GM12875 (cell line): ENCODE measurements around the gene TRIO.

Source experiments
- H3K4me3 ChIP-seq: one replicate; pipeline ENCODE4 v1.5.1; 2011; ENCODE audit warnings: low read depth, low read length, control low read depth
- CTCF ChIP-seq: IDR thresholded peaks from 2 replicates; pipeline ENCODE4 v1.5.1; 2011; ENCODE audit warnings: low read depth, mild to moderate bottlenecking, control low read depth, inconsistent platforms, low read length, moderate library complexity, borderline replicate concordance; ENCODE audit not compliant: insufficient read depth

Gene TRIO

GRCh38 chr5:14400611-14401010 lies 257.5 kb downstream of the TRIO start:
- no peak overlapping the region for H3K4me3 ChIP-seq
- TF ChIP-seq CTCF: no peak

- no peak for TF ChIP-seq CTCF
- no peak overlapping the region for H3K4me3 ChIP-seq
These were observed 258.5 kb downstream of the TRIO start for GRCh38 chr5:14401639-14402038.

GRCh38 chr5:14402424-14402823 lies 259.3 kb downstream of the TRIO start:
- TF ChIP-seq CTCF: no peak

GRCh38 chr5:14404780-14405179 lies 261.6 kb downstream of the TRIO start:
- no peak for TF ChIP-seq CTCF
- no peak overlapping the region for H3K4me3 ChIP-seq

More at GRCh38 chr5:14402424-14402823, 259.3 kb downstream of the TRIO start:
- H3K4me3 ChIP-seq: no peak overlapping the region

GRCh38 chr5:14405267-14405666 lies 262.1 kb downstream of the TRIO start:
- no peak for TF ChIP-seq CTCF
- no peak overlapping the region for H3K4me3 ChIP-seq

GRCh38 chr5:14405706-14406553 lies 262.8 kb downstream of the TRIO start:
- TF ChIP-seq CTCF: no peak
- no peak overlapping the region for H3K4me3 ChIP-seq

GRCh38 chr5:14406554-14406849 lies 263.4 kb downstream of the TRIO start:
- TF ChIP-seq CTCF: no peak
- H3K4me3 ChIP-seq: no peak overlapping the region
